ENCODE results near the gene FOXN3. TPM values are rescaled to one million over a fixed set of nuclear protein-coding genes. Genes with fewer than 3 reads are reported as not detected.

FOXN3 gene
- total and polyA plus RNA-seq, 10 of the 15 experiments (the other 5 are each of a cell fraction or from before 2014, with no cell fraction given), result 4.5 to 68.9 (median 29.7) TPM

DNA sequence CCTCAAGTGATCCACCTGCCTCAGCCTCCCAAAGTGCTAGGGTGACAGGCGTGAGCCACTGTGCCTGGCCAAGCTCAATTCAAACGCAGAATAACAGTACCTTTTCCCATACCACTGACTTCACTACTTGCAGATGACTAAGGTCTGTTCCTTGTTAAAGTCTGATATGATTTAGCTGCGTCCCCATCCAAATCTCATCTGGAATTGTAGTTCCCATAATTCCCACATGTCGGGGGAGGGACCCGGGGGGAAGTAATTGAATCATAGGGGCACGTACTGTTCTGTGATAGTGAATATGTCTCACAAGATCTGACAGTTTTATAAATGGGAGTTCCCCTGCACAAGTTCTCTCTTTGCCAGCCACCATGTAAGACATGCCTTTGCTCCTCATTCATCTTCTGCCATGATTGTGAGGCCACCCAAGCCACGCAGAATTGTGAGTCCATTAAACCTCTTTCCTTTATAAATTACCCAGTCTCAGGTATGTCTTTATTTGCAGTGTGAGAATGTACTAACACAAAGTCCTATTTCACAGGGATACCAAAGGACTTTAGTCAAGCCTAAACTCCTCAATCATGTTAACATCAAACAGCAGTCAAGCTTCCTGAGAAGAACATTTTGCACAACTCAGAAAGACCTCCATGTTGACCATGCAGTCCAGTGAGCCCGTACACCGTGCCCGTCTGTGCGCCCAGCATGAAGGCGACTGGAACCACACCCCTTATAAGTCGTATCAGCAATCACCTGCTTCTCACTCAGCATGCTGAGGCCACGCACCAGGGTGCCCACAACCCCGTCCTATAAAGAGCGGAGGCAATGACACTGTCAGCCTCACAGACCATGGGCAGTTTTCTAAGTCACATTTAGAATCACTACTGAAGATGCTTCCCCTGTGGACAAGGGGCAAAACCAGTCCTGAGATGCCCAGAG, 36.9 kb downstream of the FOXN3 start:
- ChIA-PET RAD21 (ENCODE audit: unreplicated experiment) (interaction anchor here (1.1 to 1.2 kb wide), 2 partner anchors 15 to 29 kb away, joined by 3 read pairs; no protein-coding TSS in a partner anchor), CTCF (no interaction called here), SMC1A (ENCODE audit: uncharacterized antibody, unreplicated experiment) (interaction anchor here (0.5 to 2.3 kb wide), 4 partner anchors 10 to 309 kb away, joined by 3 to 7 read pairs (median 4); no protein-coding TSS in a partner anchor), POLR2A (no interaction called here)
- WGBS (ENCODE audit: insufficient coverage, insufficient replicate concordance, low lambda C conversion rate, missing lambda C conversion rate), result 99% methylated on average over 16 of the region's 16 CpGs
- Histone ChIP-seq H4K20me1 (ENCODE audit: control insufficient read depth, insufficient read depth) (no peaks in the 10 kb centered on the region), H3K79me2 (ENCODE audit: control insufficient read depth, insufficient read depth, low read length) (peaks cover 65% of the 10 kb centered on the region), H3K4me2 (ENCODE audit: control insufficient read depth, insufficient read depth) (no peak overlapping the region), H3K9ac (ENCODE audit: control insufficient read depth, insufficient read depth, low read length) (no peak overlapping the region), H3K36me3 (ENCODE audit: control insufficient read depth in 2 of 2, insufficient read depth in 2 of 2, low read length in 1 of 2) (peaks cover 0 to 1% of the 10 kb centered on the region in 2 experiments; a peak in 2 of 4 replicates), H3K4me1 (ENCODE audit: control insufficient read depth, insufficient read depth, low read length) (peaks cover 32% of the 10 kb centered on the region), H3K4me3 (no peak overlapping the region), H3K27me3 (replicated peaks in 1 of 2; ENCODE audit: control insufficient read depth in 2 of 2, insufficient read depth in 2 of 2, low read length in 1 of 2) (no peaks in the 10 kb centered on the region), H3K27ac (ENCODE audit: control insufficient read depth, insufficient read depth) (no peak overlapping the region), H2AFZ (ENCODE audit: control insufficient read depth, low read depth, low read length) (no peak overlapping the region), H3K9me3 (replicated peaks; ENCODE audit: control insufficient read depth, insufficient read depth, low read length) (peaks cover 12% of the 10 kb centered on the region; the same call in 2 of the 3 replicates)
- in situ Hi-C loops (cut with MboI) (no loop called here), intact Hi-C loops (cut with micrococcal nuclease; ENCODE audit: unreplicated experiment) (loop anchor here (5.0 kb wide), 1 partner anchor 37 kb away; the partner anchor contains the start of gene FOXN3)
- no peak for ATAC-seq
- no TSS peak for BruUV-seq (replicated peaks)
- no peak for DNase-seq (ENCODE audit: low read depth, low spot score)
- FAIRE-seq, result no peak
- TF ChIP-seq STAT1 (conservative IDR thresholded peaks at IDR 0.05) (no peak), CBX5 (IDR thresholded peaks at IDR 0.05; ENCODE audit: low read depth) (peak; percentile 95; the same call in 1 of the 2 replicates)

DNA sequence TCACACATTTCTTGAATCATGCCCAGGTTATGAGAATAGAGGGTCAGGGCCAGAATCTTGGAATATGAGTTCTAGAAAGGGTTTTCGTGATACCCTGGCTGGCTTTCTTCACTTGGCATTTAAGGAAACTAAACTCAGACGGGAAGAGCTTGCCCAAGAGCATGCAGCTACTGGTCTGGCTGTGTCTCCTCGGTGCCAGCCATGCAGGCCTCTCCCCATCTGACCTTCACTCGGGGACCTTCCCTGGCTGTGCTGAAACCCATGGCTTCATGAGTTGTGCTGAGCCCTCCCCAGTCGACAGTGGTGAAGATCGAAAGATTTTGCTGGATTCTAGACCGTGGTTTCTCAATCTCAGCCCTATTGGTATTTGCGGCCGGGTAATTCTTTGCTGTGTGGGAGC, 38.0 kb downstream of the FOXN3 start:
- POLR2A ChIA-PET, result no interaction called here
- CTCF ChIA-PET, result no interaction called here
- in situ Hi-C loops (cut with MboI), result no loop called here

More for the DNA sequence above, 38.0 kb downstream of the FOXN3 start:
- no peak overlapping the region for H2AFZ ChIP-seq (ENCODE audit: control insufficient read depth, low read depth, low read length)
- FAIRE-seq (no peak), DNase-seq (ENCODE audit: low read depth, low spot score) (no peak), ATAC-seq (no peak)
- intact Hi-C loops (cut with micrococcal nuclease; ENCODE audit: unreplicated experiment), result no loop called here
- H3K9me3 ChIP-seq (replicated peaks; ENCODE audit: control insufficient read depth, insufficient read depth, low read length), result peaks cover 16% of the 10 kb centered on the region; the same call in 2 of the 3 replicates
- RAD21 ChIA-PET (ENCODE audit: unreplicated experiment), result interaction anchor here (1.1 to 1.2 kb wide), 2 partner anchors 14 to 30 kb away, joined by 3 read pairs; no protein-coding TSS in a partner anchor
- no peaks in the 10 kb centered on the region for H3K27me3 ChIP-seq (replicated peaks in 1 of 2; ENCODE audit: control insufficient read depth in 2 of 2, insufficient read depth in 2 of 2, low read length in 1 of 2)
- no peak overlapping the region for H3K4me3 ChIP-seq
- BruUV-seq (replicated peaks), result no TSS peak
- TF ChIP-seq SUPT20H (IDR thresholded peaks at IDR 0.05; ENCODE audit: borderline replicate concordance, control insufficient read depth, low read depth, low read length) (no peak), EP300 (IDR thresholded peaks at IDR 0.05; ENCODE audit: borderline replicate concordance in 1 of 2, control insufficient read depth in 1 of 2, low read depth in 2 of 2, low read length in 2 of 2) (no peak), MEF2B (IDR thresholded peaks at IDR 0.05; ENCODE audit: partially characterized antibody, poor library complexity, severe bottlenecking) (no peak), TBL1XR1 (IDR thresholded peaks at IDR 0.05; ENCODE audit: low read depth, low read length) (no peak), BACH1 (IDR thresholded peaks at IDR 0.05; ENCODE audit: borderline replicate concordance) (no peak)
- TF ChIP-seq, protein P1, sequence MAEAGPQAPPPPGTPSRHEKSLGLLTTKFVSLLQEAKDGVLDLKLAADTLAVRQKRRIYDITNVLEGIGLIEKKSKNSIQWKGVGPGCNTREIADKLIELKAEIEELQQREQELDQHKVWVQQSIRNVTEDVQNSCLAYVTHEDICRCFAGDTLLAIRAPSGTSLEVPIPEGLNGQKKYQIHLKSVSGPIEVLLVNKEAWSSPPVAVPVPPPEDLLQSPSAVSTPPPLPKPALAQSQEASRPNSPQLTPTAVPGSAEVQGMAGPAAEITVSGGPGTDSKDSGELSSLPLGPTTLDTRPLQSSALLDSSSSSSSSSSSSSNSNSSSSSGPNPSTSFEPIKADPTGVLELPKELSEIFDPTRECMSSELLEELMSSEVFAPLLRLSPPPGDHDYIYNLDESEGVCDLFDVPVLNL (IDR thresholded peaks at IDR 0.05; ENCODE audit: low read depth, low read length), result no peak
- H3K79me2 ChIP-seq (ENCODE audit: control insufficient read depth, insufficient read depth, low read length), result peaks cover 63% of the 10 kb centered on the region
- SMC1A ChIA-PET (ENCODE audit: uncharacterized antibody, unreplicated experiment), result interaction anchor here (0.6 to 2.3 kb wide), 4 partner anchors 9 to 336 kb away, joined by 4 to 8 read pairs (median 6); no protein-coding TSS in a partner anchor
- no peaks in the 10 kb centered on the region for H4K20me1 ChIP-seq (ENCODE audit: control insufficient read depth, insufficient read depth)
- H3K36me3 ChIP-seq (ENCODE audit: control insufficient read depth in 2 of 2, insufficient read depth in 2 of 2, low read length in 1 of 2), result peaks cover 0 to 1% of the 10 kb centered on the region in 2 experiments; a peak in 2 of 4 replicates
- WGBS (ENCODE audit: insufficient coverage, insufficient replicate concordance, low lambda C conversion rate, missing lambda C conversion rate), result 98% methylated on average over 9 of the region's 9 CpGs
- no peak overlapping the region for H3K4me2 ChIP-seq (ENCODE audit: control insufficient read depth, insufficient read depth)
- H3K4me1 ChIP-seq (ENCODE audit: control insufficient read depth, insufficient read depth, low read length), result peaks cover 22% of the 10 kb centered on the region
- H3K9ac ChIP-seq (ENCODE audit: control insufficient read depth, insufficient read depth, low read length), result no peak overlapping the region
- H3K27ac ChIP-seq (ENCODE audit: control insufficient read depth, insufficient read depth), result no peak overlapping the region
